Measurements from ENCODE around the gene DCP1A. TPM values are rescaled to one million over a fixed set of nuclear protein-coding genes. Genes with fewer than 3 reads are reported as not detected.
"Not testable (repeated sequence)": the region's sequence is repeated elsewhere in the genome, so short reads cannot be mapped to it uniquely, and the experiment has no call there.

Gene DCP1A
- total RNA-seq, 2 donors from 2014 or later: 35.4 to 36.7 TPM

DNA sequence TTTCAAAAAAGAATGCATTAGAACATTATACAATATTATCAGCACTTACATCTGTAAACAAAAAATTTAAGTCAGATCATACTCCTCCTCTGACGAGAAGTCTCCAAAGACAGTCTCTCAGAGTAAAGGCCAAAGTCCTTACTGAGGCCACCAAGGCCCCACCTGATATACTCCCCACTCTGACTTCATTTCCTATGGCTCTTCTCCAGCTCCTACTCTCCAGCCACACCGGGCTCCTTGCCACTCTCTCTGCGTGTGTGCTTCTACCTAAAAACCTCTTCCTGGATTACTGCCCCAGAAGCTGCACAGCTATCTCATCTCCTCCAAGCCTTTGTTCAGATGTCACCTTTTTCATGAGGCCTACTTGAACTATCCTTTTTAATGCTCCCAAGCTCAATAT lies 5.0 kb downstream of the DCP1A start:
- Mint-ChIP-seq H3K27ac (no peak overlapping the region), H3K36me3 (peaks cover 11 to 23% of the 10 kb centered on the region in 2 donors), H3K9me3 (no peaks in the 10 kb centered on the region)
- ATAC-seq: no peak
- DNase-seq (ENCODE audit: low spot score in 2 of 2): no peak

GRCh38 chr3:53337167-53337940 lies 10.0 kb downstream of the DCP1A start:
- DNase-seq (ENCODE audit: low spot score in 2 of 2) (no peak), ATAC-seq (no peak)
- peaks cover 0 to 24% of the 10 kb centered on the region in 2 donors for H3K36me3 Mint-ChIP-seq
- no peaks in the 10 kb centered on the region for H3K9me3 Mint-ChIP-seq
- H3K27ac Mint-ChIP-seq: no peak overlapping the region

DNA sequence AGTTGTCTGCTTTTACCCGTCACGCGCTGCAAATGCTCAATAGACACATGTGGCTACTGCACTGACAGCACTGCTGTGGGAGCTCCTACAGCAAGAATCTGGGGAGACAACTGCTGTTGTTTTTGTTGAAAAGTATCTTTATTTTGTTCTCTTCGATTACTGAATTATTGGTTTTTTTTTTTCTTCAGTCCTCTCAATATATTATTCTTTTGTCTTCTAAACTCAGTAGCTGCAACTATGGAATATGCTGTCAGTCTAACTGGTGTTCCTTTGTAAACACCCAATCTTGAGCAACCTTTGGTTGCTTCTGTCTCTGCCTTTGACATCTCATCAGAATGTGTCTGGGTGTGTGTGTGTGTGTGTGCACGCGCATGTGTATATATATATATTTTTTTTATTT lies 12.6 kb downstream of the DCP1A start:
- Mint-ChIP-seq H3K9me3 (no peaks in the 10 kb centered on the region), H3K27ac (no peak overlapping the region), H3K36me3 (peaks cover 0 to 14% of the 10 kb centered on the region in 2 donors)
- no peak for DNase-seq (ENCODE audit: low spot score in 2 of 2)
- ATAC-seq: no peak

- Mint-ChIP-seq H3K9me3 (no peaks in the 10 kb centered on the region), H3K36me3 (peaks cover 0 to 14% of the 10 kb centered on the region in 2 donors), H3K27ac (no peak overlapping the region)
- DNase-seq (ENCODE audit: low spot score in 2 of 2) (no peak), ATAC-seq (no peak)
These were observed 15.5 kb downstream of the DCP1A start for GRCh38 chr3:53331871-53332270.

DNA sequence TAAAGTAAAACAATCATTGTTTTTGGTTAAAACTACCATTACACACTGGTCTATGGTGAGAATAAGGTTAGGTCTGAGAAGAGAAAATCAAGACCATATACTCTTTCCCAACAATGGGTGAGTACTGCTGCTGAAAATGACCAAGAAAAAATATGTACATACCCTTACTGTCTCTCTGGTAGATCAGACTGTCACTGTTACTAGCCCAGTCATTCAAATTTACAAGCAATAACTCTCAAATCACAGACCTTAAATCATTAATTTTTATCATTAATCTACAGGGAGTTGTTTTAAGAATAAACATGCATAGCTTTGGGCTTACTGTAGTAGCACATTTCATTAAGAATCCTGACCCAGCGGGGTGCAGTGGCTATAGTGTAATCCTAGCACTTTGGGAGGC lies 17.4 kb downstream of the DCP1A start:
- peaks cover 0 to 14% of the 10 kb centered on the region in 2 donors for H3K36me3 Mint-ChIP-seq
- DNase-seq (ENCODE audit: low spot score in 2 of 2) (no peak), ATAC-seq (no peak)
- no peak overlapping the region for H3K27ac Mint-ChIP-seq
- no peaks in the 10 kb centered on the region for H3K9me3 Mint-ChIP-seq

DNA sequence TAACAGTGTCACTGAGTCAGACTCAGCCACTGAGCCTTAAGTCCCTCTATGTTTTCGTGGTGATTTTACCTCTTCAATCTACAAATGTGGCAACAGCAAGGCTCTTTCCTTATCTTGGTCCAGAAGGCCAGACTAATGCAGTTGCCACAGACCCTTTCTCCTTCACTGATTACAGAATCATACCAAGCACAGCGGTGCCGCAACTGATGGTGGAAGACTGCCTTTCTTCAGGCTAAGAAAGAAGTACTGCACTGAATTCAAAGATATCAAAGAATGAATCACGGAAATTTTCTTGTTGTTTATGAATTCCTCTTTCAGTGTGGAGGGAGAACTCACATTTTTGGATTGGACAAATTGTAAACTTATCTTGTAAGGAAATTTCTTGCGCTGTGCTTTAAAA lies 18.6 kb downstream of the DCP1A start:
- Mint-ChIP-seq H3K27ac (peak overlapping the region; percentile 16 to 53), H3K9me3 (no peaks in the 10 kb centered on the region), H3K36me3 (peaks cover 0 to 2% of the 10 kb centered on the region in 2 donors)
- DNase-seq (ENCODE audit: low spot score in 2 of 2): no peak
- peak in 1 of 2 donors; percentile 40 for ATAC-seq

DNA sequence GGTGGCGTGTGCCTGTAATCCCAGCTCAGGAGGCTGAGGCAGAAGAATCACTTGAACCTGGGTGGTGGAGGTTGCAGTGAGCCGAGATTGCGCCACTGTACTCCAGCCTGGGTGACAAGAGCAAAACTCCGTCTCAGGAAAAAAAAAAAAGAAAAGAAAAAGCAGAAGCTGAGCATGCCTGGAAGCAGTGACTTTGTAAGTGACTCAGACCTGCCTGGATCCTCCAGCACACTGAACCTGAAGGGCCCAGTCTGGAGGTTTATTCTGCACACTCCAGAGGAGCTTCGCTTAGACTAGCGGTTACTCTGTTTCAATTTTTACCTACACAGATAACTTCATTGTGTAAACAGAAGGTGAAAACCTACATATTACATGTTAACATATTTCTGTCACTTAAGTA lies 19.4 kb downstream of the DCP1A start:
- H3K9me3 Mint-ChIP-seq; H3K36me3 Mint-ChIP-seq; DNase-seq (ENCODE audit: low spot score in 2 of 2): not testable (repeated sequence)
- H3K27ac Mint-ChIP-seq: peak overlapping the region in 1 of 2 donors; percentile 36
- ATAC-seq: peak in 1 of 2 donors; percentile 41

DNA sequence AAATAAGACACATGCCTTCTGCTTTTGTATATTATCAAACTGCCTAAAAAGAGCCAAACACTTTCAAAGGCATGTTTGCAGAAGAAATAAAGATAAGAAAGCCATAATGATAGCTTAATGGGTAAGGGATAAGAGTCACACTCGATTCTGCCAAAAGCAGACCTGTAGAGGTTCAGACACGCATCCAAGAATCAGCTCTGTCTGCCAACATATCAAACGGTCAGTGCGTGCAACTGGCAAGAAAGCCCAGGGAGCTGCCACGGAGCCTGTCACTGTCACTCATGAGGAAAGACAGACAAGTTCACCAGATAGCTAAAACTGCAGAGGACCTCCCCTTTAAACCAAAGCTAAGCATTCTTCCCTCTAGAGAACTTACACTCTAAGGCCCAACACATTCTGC lies 23.2 kb downstream of the DCP1A start:
- no peaks in the 10 kb centered on the region for H3K9me3 Mint-ChIP-seq
- no peak for ATAC-seq
- no peak overlapping the region for H3K27ac Mint-ChIP-seq
- no peak for DNase-seq (ENCODE audit: low spot score in 2 of 2)
- H3K36me3 Mint-ChIP-seq: no peaks in the 10 kb centered on the region

DNA sequence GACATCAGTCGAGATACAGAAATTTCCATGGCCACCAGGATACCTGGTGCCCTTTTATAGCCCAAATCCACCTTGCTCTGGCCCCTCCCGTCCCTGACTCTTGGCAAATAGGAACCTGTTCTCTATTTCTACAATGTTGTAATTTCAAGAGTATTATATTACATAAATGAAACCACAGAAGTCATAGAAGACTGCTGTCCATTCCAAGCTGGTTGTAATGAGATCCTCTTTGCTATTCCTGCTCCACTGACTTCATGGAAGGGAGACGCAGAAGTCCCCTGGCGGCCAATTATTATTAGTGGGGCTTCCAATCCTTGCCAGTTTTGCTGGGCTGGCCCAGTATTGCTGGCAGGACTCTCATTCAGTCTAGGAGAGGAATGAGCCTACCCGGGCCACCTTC lies 26.6 kb downstream of the DCP1A start:
- H3K36me3 Mint-ChIP-seq: no peaks in the 10 kb centered on the region
- DNase-seq (ENCODE audit: low spot score in 2 of 2) (no peak), ATAC-seq (no peak)
- H3K9me3 Mint-ChIP-seq: no peaks in the 10 kb centered on the region
- H3K27ac Mint-ChIP-seq: peak overlapping the region in 1 of 2 donors; percentile 47

DNA sequence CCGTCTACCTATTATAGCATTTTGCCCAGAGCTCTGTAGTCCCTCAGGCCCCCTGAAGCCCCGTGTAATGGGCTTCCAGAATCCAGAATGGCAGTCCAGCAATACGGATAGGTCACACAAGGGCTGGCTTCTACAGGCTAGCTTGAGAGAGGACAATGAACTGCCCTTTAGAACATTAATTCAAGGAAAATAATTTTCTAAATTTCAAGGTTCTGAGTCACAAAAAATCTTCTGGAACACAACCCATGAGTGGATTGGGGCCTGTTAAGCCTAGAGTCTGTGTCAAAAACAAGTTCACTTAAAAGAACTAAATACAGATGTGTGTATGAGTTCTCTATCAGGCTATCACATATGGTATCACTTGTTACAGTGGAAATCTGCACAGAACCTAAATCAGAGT lies 28.8 kb downstream of the DCP1A start:
- DNase-seq (ENCODE audit: low spot score in 2 of 2) (no peak), ATAC-seq (no peak)
- H3K36me3 Mint-ChIP-seq: no peaks in the 10 kb centered on the region
- H3K27ac Mint-ChIP-seq: no peak overlapping the region
- H3K9me3 Mint-ChIP-seq: no peaks in the 10 kb centered on the region

DNA sequence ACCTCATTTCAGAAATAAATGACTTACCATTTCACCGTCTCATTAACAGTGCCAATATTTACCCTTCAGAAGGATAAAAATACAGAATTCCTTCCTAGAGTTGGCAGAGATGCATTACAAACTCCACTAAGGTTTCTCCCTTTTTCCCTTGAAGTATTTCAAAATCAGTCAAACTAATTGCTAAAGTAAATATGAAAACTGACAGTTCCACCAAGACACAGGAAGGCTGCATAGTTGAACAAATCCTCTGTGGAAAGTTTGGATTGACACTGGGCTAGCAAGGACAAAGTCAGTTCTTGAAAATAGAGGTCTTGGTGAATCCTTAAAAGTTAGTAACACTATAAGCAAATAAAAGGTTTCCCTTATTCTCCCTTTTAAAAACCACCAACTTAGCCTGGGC lies 34.5 kb downstream of the DCP1A start:
- no peak for ATAC-seq
- Mint-ChIP-seq H3K36me3 (peaks cover 7% of the 10 kb centered on the region in 2 donors), H3K9me3 (no peaks in the 10 kb centered on the region)

GRCh38 chr3:53311882-53312281 lies 35.5 kb downstream of the DCP1A start:
- peaks cover 7% of the 10 kb centered on the region in 2 donors for H3K36me3 Mint-ChIP-seq

More for the DNA sequence above, 34.5 kb downstream of the DCP1A start:
- H3K27ac Mint-ChIP-seq: peak overlapping the region in 1 of 2 donors; percentile 60
- DNase-seq (ENCODE audit: low spot score in 2 of 2): no peak

DNA sequence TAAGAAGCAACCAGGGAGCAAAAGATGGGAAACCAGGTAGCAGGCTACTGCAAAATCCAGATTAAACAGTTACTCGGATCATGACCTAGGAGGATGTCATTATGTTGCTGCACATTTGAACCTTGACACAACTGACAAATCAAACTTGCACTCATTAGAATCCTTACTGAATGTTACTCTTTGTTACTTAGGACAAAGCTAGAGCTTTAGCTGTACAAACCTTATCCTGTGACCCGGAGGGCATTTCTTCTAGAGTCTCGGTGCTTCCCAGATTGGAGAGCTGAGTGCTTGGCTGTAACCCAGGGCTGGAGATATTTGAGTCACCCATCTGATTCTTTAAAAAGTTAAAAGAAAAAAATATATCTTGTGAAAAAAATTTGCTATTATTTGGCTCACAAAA lies 43.4 kb downstream of the DCP1A start:
- no peak for DNase-seq (ENCODE audit: low spot score in 2 of 2)
- Mint-ChIP-seq H3K36me3 (peaks cover 0 to 4% of the 10 kb centered on the region in 2 donors), H3K27ac (peak overlapping the region; percentile 67), H3K9me3 (no peaks in the 10 kb centered on the region)
- ATAC-seq: no peak

More at GRCh38 chr3:53311882-53312281, 35.5 kb downstream of the DCP1A start:
- H3K9me3 Mint-ChIP-seq: no peaks in the 10 kb centered on the region
- ATAC-seq (no peak), DNase-seq (ENCODE audit: low spot score in 2 of 2) (no peak)
- H3K27ac Mint-ChIP-seq: peak overlapping the region in 1 of 2 donors; percentile 60

- ATAC-seq (no peak), DNase-seq (ENCODE audit: low spot score in 2 of 2) (no peak)
- H3K9me3 Mint-ChIP-seq: no peaks in the 10 kb centered on the region
- peak overlapping the region; percentile 67 for H3K27ac Mint-ChIP-seq
- peaks cover 0 to 4% of the 10 kb centered on the region in 2 donors for H3K36me3 Mint-ChIP-seq
These were observed 43.8 kb downstream of the DCP1A start for GRCh38 chr3:53303549-53303948.

DNA sequence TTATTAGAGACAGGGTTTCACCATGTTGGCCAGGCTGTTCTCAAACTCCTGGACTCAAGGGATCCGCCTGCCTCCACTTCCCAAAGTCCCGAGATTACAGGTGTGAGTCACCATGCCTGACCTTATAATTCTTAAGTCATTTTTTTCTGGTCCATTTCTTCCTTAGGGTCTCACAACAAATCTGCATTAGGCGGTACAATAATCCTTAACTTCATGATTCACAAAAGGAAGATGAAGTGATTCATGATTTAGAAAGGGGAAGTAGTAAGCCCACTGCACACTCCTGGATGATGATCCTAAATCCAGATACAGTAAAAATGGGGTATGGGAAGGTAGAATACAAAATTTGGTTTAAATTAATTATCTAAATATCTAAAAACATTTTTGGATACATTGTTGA lies 46.5 kb downstream of the DCP1A start:
- peak overlapping the region in 1 of 2 donors; percentile 82 for H3K27ac Mint-ChIP-seq
- H3K9me3 Mint-ChIP-seq: no peaks in the 10 kb centered on the region
- DNase-seq (ENCODE audit: low spot score in 2 of 2) (no peak), ATAC-seq (no peak)
- peaks cover 0 to 4% of the 10 kb centered on the region in 2 donors for H3K36me3 Mint-ChIP-seq

- not testable (repeated sequence) for DNase-seq (ENCODE audit: low spot score in 2 of 2); H3K36me3 Mint-ChIP-seq; H3K9me3 Mint-ChIP-seq
- ATAC-seq: peak; percentile 63 to 67
- H3K27ac Mint-ChIP-seq: peak overlapping the region in 1 of 2 donors; percentile 82
These were observed 47.7 kb downstream of the DCP1A start for GRCh38 chr3:53299611-53300023.

GRCh38 chr3:53295410-53295809 lies 51.9 kb downstream of the DCP1A start:
- H3K9me3 Mint-ChIP-seq: no peaks in the 10 kb centered on the region
- peaks cover 0 to 4% of the 10 kb centered on the region in 2 donors for H3K36me3 Mint-ChIP-seq
- H3K27ac Mint-ChIP-seq: no peak overlapping the region
- ATAC-seq: no peak
- no peak for DNase-seq (ENCODE audit: low spot score in 2 of 2)

- Mint-ChIP-seq H3K36me3 (no peaks in the 10 kb centered on the region), H3K9me3 (no peaks in the 10 kb centered on the region), H3K27ac (peak overlapping the region; percentile 28 to 31)
- ATAC-seq: no peak
- DNase-seq (ENCODE audit: low spot score in 2 of 2): no peak
These were observed 53.5 kb downstream of the DCP1A start for GRCh38 chr3:53293867-53294266.

Data from activated naive CD4-positive, alpha-beta T cell treated with anti-CD3 and anti-CD28 coated beads, Interleukin-2, amount 50 U/mL, for 72 hours (primary cell).